ENCODE measurements around the gene TOM1L1.

- TF ChIP-seq CTCF (IDR thresholded peaks at IDR 0.05) (no peak), POLR2A (IDR thresholded peaks at IDR 0.05) (no peak)
Observed at GRCh38 chr17:54924405-54924804, 23.8 kb downstream of the TOM1L1 start.

Data from right lobe of liver (tissue), 4 donors.